Measurements from ENCODE around the gene GPC1.

- TF ChIP-seq, protein P1, sequence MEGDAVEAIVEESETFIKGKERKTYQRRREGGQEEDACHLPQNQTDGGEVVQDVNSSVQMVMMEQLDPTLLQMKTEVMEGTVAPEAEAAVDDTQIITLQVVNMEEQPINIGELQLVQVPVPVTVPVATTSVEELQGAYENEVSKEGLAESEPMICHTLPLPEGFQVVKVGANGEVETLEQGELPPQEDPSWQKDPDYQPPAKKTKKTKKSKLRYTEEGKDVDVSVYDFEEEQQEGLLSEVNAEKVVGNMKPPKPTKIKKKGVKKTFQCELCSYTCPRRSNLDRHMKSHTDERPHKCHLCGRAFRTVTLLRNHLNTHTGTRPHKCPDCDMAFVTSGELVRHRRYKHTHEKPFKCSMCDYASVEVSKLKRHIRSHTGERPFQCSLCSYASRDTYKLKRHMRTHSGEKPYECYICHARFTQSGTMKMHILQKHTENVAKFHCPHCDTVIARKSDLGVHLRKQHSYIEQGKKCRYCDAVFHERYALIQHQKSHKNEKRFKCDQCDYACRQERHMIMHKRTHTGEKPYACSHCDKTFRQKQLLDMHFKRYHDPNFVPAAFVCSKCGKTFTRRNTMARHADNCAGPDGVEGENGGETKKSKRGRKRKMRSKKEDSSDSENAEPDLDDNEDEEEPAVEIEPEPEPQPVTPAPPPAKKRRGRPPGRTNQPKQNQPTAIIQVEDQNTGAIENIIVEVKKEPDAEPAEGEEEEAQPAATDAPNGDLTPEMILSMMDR (IDR thresholded peaks at IDR 0.05) = no peak
- no peak for TF ChIP-seq POLR2A (IDR thresholded peaks at IDR 0.05)
Observed at GRCh38 chr2:240440251-240440650, 4.8 kb downstream of the GPC1 start.

Measured in heart left ventricle (tissue), 13 donors.